ENCODE results near the gene ITGA2B.
A peak's percentile ranks its signal among the peaks of the same experiment; 100 is the strongest.

ITGA2B gene

DNA sequence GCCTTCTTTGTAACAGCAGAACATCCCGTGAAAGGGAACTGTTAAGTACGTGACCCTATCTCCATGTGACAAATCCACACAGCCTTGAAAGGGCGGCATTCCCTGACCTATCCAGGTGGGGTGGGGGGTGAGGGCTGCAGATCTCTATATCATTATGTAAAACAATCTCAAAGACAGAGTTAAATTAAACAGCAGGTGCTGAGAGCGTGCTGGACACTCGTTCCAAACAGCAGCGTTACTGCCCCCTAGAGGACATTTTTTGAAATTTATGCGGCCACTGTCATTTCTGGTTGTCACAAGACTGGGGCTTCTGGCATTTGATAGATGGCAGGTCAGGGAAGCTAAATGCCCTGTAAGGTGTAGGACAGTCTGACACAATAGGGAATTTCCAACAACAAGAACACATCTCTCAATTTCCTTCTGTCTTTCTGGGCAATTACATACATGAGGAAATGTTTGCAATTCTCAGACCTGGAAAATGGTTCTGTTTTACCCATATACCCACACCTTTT lies 58.1 kb downstream of the ITGA2B start:
- TF ChIP-seq, protein P1, sequence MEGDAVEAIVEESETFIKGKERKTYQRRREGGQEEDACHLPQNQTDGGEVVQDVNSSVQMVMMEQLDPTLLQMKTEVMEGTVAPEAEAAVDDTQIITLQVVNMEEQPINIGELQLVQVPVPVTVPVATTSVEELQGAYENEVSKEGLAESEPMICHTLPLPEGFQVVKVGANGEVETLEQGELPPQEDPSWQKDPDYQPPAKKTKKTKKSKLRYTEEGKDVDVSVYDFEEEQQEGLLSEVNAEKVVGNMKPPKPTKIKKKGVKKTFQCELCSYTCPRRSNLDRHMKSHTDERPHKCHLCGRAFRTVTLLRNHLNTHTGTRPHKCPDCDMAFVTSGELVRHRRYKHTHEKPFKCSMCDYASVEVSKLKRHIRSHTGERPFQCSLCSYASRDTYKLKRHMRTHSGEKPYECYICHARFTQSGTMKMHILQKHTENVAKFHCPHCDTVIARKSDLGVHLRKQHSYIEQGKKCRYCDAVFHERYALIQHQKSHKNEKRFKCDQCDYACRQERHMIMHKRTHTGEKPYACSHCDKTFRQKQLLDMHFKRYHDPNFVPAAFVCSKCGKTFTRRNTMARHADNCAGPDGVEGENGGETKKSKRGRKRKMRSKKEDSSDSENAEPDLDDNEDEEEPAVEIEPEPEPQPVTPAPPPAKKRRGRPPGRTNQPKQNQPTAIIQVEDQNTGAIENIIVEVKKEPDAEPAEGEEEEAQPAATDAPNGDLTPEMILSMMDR (IDR thresholded peaks at IDR 0.05) = peak; percentile 61

GRCh38 chr17:44327715-44328449 lies 61.6 kb downstream of the ITGA2B start:
- TF ChIP-seq, protein P1 (IDR thresholded peaks at IDR 0.05) = no peak

- TF ChIP-seq, protein P1 (IDR thresholded peaks at IDR 0.05) = no peak
These were observed 62.5 kb downstream of the ITGA2B start for GRCh38 chr17:44326861-44327444.

DNA sequence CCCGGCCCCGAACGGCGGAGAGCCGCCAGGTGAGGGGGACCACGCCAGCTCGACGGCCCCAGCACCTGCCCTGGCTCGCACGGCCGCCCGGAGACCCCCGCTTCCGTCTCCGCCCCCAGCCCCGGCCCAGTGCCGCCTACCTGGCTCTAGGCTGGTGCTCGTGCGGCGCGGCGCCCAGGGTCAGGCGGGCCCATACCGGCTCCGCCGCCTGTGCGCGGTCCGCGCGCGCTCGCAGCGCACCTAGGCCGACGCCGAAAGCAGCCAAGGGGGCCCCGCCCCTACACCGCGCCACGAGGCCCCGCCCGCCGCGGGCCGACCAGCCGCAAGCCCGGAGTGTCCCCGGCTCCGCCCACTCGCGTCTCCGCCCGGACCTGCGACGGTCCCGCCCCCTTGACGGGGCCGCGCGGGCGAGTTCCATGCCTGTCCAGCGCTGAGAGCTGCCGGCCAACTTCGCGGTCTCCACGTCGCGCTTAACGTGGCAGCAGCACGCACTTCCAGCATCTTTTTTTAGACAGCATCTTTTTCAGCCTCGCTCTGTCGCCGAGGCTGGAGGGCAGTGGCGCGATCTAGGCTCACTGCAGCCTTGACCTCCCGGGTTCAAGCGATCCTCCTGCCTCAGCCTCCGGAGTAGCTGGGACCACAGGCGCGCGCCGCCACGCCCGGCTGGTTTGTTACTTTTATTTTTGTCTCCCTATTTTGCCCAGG lies 64.7 kb downstream of the ITGA2B start, which contains the start of gene SLC25A39:
TSS of gene SLC25A39 (minus strand) at position 253 of the 705 bp plus-strand sequence. CDS start 1,261 bp downstream, outside the sequence.
- TF ChIP-seq, protein P1 (IDR thresholded peaks at IDR 0.05) = no peak

GRCh38 chr17:44324092-44324570 lies 65.3 kb downstream of the ITGA2B start:
- TF ChIP-seq, protein P1 (IDR thresholded peaks at IDR 0.05) = no peak

GRCh38 chr17:44323359-44324091 lies 65.9 kb downstream of the ITGA2B start:
- TF ChIP-seq, protein P1 (IDR thresholded peaks at IDR 0.05) = no peak

Data from LNCAP (cell line).